GM12864 (cell line): ENCODE data around the gene DOLPP1.

Source experiments
- DNase-seq: peaks from one replicate; pipeline ENCODE4 v3.0.0-alpha.2; 2011; ENCODE audit warnings: low read depth
- H3K4me3 ChIP-seq: 2 replicates; pipeline ENCODE4 v1.5.1; 2011; ENCODE audit warnings: mild to moderate bottlenecking, low read depth, low read length, control low read depth
- CTCF ChIP-seq: IDR thresholded peaks from 2 replicates; pipeline ENCODE4 v1.5.1; 2011; ENCODE audit warnings: low read depth, mild to moderate bottlenecking, moderate library complexity, low read length, control low read depth, inconsistent platforms; ENCODE audit errors: missing control alignments

DOLPP1 gene

GRCh38 chr9:129139233-129139992 lies 58.5 kb downstream of the DOLPP1 start:
- H3K4me3 ChIP-seq: peak overlapping the region; percentile 45
- peak; percentile 75 for TF ChIP-seq CTCF
- peak; percentile 58 for DNase-seq

- peak; percentile 88 for DNase-seq
- peak overlapping the region; percentile 51 for H3K4me3 ChIP-seq
- no peak for TF ChIP-seq CTCF
Observed at GRCh38 chr9:129139993-129140396, 59.1 kb downstream of the DOLPP1 start.
